Erythroblast (primary cell): ENCODE results near the gene UBXN11.

Experiments
- GATA1 ChIP-seq: IDR thresholded peaks from 2 replicates; pipeline ENCODE4 v1.6.1; 2011; ENCODE audit warnings: low read depth, mild to moderate bottlenecking, control low read depth, low read length, moderate library complexity
- POLR2A ChIP-seq: IDR thresholded peaks from 2 replicates; pipeline ENCODE4 v1.6.1; 2011; ENCODE audit warnings: mild to moderate bottlenecking, low read length

GRCh38 chr1:26233903-26234643 lies 72.4 kb downstream of the UBXN11 start, which contains the start of gene CEP85:
- TF ChIP-seq POLR2A = peak; percentile 98
- TF ChIP-seq GATA1 = no peak
